ENCODE data around the gene TAF11L8.
"Not testable (repeated sequence)": the region's sequence is repeated elsewhere in the genome, so short reads cannot be mapped to it uniquely, and the experiment has no call there.

TAF11L8 gene

GRCh38 chr5:17590860-17591259, at the start of gene TAF11L8:
TAF11L8 (minus strand) TSS chr5:17590960.
- not testable (repeated sequence) for FAIRE-seq; DNase-seq (ENCODE audit: insufficient read length, low spot score)

GRCh38 chr5:17634160-17634559, 43.4 kb upstream of the TAF11L8 start, which contains the start of gene TAF11L14:
TAF11L14 (plus strand) TSS chr5:17634460.
- FAIRE-seq: no peak
- no peak for DNase-seq (ENCODE audit: insufficient read length, low spot score)
- TF ChIP-seq POLR2A (IDR thresholded peaks at IDR 0.05; ENCODE audit: low read depth, low read length): no peak

- DNase-seq (ENCODE audit: insufficient read length, low spot score); FAIRE-seq: not testable (repeated sequence)
Observed at GRCh38 chr5:17631788-17632187, 41.0 kb upstream of the TAF11L8 start, which contains the start of gene TAF11L13. TAF11L13 (plus strand) TSS chr5:17632088.

- DNase-seq (ENCODE audit: insufficient read length, low spot score) (no peak), FAIRE-seq (no peak)
- no peak for TF ChIP-seq POLR2A (IDR thresholded peaks at IDR 0.05; ENCODE audit: low read depth, low read length)
Observed at GRCh38 chr5:17625686-17626085, 34.9 kb upstream of the TAF11L8 start.

GRCh38 chr5:17620627-17621026, 29.9 kb upstream of the TAF11L8 start:
- no peak for FAIRE-seq
- DNase-seq (ENCODE audit: insufficient read length, low spot score): no peak
- TF ChIP-seq POLR2A (IDR thresholded peaks at IDR 0.05; ENCODE audit: low read depth, low read length): no peak

GRCh38 chr5:17619354-17619753, 28.6 kb upstream of the TAF11L8 start:
- TF ChIP-seq POLR2A (IDR thresholded peaks at IDR 0.05; ENCODE audit: low read depth, low read length): no peak
- DNase-seq (ENCODE audit: insufficient read length, low spot score) (no peak), FAIRE-seq (no peak)

GRCh38 chr5:17614872-17615605, 24.3 kb upstream of the TAF11L8 start:
- no peak for DNase-seq (ENCODE audit: insufficient read length, low spot score)
- no peak for FAIRE-seq
- TF ChIP-seq POLR2A (IDR thresholded peaks at IDR 0.05; ENCODE audit: low read depth, low read length): no peak

GRCh38 chr5:17610092-17610491, 19.3 kb upstream of the TAF11L8 start, which contains the start of gene TAF11L12:
TAF11L12 (plus strand) TSS chr5:17610392.
- DNase-seq (ENCODE audit: insufficient read length, low spot score); FAIRE-seq: not testable (repeated sequence)

GRCh38 chr5:17607461-17607860, 16.7 kb upstream of the TAF11L8 start:
- not testable (repeated sequence) for FAIRE-seq; DNase-seq (ENCODE audit: insufficient read length, low spot score)

GRCh38 chr5:17604951-17605350, 14.2 kb upstream of the TAF11L8 start:
- no peak for DNase-seq (ENCODE audit: insufficient read length, low spot score)
- no peak for FAIRE-seq

GRCh38 chr5:17603880-17604279, 13.1 kb upstream of the TAF11L8 start, which contains the start of gene TAF11L11:
TAF11L11 (plus strand) TSS chr5:17604183.
- DNase-seq (ENCODE audit: insufficient read length, low spot score); FAIRE-seq: not testable (repeated sequence)

More at GRCh38 chr5:17604951-17605350, 14.2 kb upstream of the TAF11L8 start:
- TF ChIP-seq POLR2A (IDR thresholded peaks at IDR 0.05; ENCODE audit: low read depth, low read length): no peak

- not testable (repeated sequence) for FAIRE-seq; DNase-seq (ENCODE audit: insufficient read length, low spot score)
Observed at GRCh38 chr5:17597728-17598127, 7.0 kb upstream of the TAF11L8 start, which contains the start of gene TAF11L10. TAF11L10 (minus strand) TSS chr5:17597828.

GRCh38 chr5:17594255-17594654, 3.5 kb upstream of the TAF11L8 start, which contains the start of gene TAF11L9:
TAF11L9 (minus strand) TSS chr5:17594394.
- not testable (repeated sequence) for DNase-seq (ENCODE audit: insufficient read length, low spot score); FAIRE-seq

- DNase-seq (ENCODE audit: insufficient read length, low spot score); FAIRE-seq: not testable (repeated sequence)
Observed at GRCh38 chr5:17585658-17586057, 5.1 kb downstream of the TAF11L8 start, which contains the start of gene TAF11L7. TAF11L7 (minus strand) TSS chr5:17585758.
